Panc1 (cell line): ENCODE data around the gene LILRB1.
"Not testable (repeated sequence)": the region's sequence is repeated elsewhere in the genome, so short reads cannot be mapped to it uniquely, and the experiment has no call there.

Experiments used
- POLR2AphosphoS5 ChIP-seq: IDR thresholded peaks from 2 replicates; pipeline ENCODE4 v1.6.1; 2012; ENCODE audit warnings: mild to moderate bottlenecking, low read depth, low read length, moderate library complexity
- TF ChIP-seq, protein P1 (sequence below): fragments of 450-650 bp; IDR thresholded peaks from 2 replicates; pipeline ENCODE4 v1.5.1; 2017; ENCODE audit warnings: mild to moderate bottlenecking
- TF ChIP-seq, protein P2 (sequence below), 2 experiments: IDR thresholded peaks; 2 replicates each; pipeline ENCODE4 v1.6.1; 2011 to 2012; ENCODE audit warnings: low read depth in 2 of 2, control low read depth in 1 of 2, low read length in 1 of 2, mild to moderate bottlenecking in 1 of 2, moderate library complexity in 1 of 2; ENCODE audit not compliant: insufficient read depth in 1 of 2

DNA sequence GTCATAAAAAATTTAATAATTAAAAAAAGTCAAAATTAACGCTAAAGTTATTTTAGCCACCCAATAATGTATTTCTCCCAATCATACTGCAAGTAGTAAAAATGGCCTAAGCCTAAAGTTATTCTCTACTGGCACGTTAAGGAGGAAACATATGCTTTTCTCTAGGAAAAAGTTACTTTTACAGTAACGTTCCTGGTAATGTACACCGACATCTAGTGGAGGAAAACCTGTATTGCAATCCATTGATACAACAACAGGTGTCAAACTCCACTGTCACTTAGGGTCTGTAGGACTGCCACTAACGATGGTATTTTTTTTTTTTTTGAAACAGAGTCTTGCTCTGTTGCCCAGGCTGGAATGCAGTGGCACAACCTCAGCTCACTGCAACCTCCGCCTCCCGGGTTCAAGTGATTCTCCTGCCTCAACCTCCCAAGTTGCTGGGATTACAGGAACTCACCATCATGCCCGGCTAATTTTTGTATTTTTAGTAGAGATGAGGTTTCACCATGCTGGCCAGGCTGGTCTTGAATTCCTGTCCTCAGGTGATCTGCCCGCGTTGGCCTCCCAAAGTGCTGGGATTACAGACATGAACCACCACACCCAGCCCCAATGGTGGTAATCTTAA lies 46.0 kb downstream of the LILRB1 start:
- TF ChIP-seq, protein P1, sequence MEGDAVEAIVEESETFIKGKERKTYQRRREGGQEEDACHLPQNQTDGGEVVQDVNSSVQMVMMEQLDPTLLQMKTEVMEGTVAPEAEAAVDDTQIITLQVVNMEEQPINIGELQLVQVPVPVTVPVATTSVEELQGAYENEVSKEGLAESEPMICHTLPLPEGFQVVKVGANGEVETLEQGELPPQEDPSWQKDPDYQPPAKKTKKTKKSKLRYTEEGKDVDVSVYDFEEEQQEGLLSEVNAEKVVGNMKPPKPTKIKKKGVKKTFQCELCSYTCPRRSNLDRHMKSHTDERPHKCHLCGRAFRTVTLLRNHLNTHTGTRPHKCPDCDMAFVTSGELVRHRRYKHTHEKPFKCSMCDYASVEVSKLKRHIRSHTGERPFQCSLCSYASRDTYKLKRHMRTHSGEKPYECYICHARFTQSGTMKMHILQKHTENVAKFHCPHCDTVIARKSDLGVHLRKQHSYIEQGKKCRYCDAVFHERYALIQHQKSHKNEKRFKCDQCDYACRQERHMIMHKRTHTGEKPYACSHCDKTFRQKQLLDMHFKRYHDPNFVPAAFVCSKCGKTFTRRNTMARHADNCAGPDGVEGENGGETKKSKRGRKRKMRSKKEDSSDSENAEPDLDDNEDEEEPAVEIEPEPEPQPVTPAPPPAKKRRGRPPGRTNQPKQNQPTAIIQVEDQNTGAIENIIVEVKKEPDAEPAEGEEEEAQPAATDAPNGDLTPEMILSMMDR, result peak; percentile 96
- TF ChIP-seq, protein P2, sequence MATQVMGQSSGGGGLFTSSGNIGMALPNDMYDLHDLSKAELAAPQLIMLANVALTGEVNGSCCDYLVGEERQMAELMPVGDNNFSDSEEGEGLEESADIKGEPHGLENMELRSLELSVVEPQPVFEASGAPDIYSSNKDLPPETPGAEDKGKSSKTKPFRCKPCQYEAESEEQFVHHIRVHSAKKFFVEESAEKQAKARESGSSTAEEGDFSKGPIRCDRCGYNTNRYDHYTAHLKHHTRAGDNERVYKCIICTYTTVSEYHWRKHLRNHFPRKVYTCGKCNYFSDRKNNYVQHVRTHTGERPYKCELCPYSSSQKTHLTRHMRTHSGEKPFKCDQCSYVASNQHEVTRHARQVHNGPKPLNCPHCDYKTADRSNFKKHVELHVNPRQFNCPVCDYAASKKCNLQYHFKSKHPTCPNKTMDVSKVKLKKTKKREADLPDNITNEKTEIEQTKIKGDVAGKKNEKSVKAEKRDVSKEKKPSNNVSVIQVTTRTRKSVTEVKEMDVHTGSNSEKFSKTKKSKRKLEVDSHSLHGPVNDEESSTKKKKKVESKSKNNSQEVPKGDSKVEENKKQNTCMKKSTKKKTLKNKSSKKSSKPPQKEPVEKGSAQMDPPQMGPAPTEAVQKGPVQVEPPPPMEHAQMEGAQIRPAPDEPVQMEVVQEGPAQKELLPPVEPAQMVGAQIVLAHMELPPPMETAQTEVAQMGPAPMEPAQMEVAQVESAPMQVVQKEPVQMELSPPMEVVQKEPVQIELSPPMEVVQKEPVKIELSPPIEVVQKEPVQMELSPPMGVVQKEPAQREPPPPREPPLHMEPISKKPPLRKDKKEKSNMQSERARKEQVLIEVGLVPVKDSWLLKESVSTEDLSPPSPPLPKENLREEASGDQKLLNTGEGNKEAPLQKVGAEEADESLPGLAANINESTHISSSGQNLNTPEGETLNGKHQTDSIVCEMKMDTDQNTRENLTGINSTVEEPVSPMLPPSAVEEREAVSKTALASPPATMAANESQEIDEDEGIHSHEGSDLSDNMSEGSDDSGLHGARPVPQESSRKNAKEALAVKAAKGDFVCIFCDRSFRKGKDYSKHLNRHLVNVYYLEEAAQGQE (IDR thresholded peaks at IDR 0.05; ENCODE audit: insufficient read depth in 1 of 2, low read depth in 2 of 2, low read length in 1 of 2), result not testable (repeated sequence)
- TF ChIP-seq POLR2AphosphoS5, result not testable (repeated sequence)
